Measurements from ENCODE around the gene KRT6A. TPM values are rescaled to one million over a fixed set of nuclear protein-coding genes. Genes with fewer than 3 reads are reported as not detected.

Gene KRT6A
- total RNA-seq, 4 donors from 2014 or later: 1,263 to 22,053 (median 17,717) TPM

- H3K27ac ChIP-seq: peak overlapping the region; percentile 85 to 94 (median 90)
- peaks cover 0 to 40% (median 0%) of the 10 kb centered on the region in 3 donors for H3K4me1 ChIP-seq
- DNase-seq: no peak
- peak overlapping the region in 3 of 4 donors; percentile 51 to 66 (median 52) for H3K4me3 ChIP-seq
- peaks cover 0 to 5% (median 5%) of the 10 kb centered on the region in 3 donors for H3K9me3 ChIP-seq
- H3K27me3 ChIP-seq: peaks cover 0 to 6% (median 0%) of the 10 kb centered on the region in 4 donors
- intact Hi-C loops (cut with DNase I): loop anchor here (10.0 kb wide), 2 partner anchors 140 to 360 kb away; no protein-coding TSS in a partner anchor
- peaks cover 0 to 35% (median 13%) of the 10 kb centered on the region in 3 donors for H3K36me3 ChIP-seq
- 36 to 60% methylated on average over 1 of the region's 1 CpG for WGBS, 2 donors
- no peak for TF ChIP-seq POLR2A (IDR thresholded peaks at IDR 0.05)
- no peak for TF ChIP-seq CTCF (IDR thresholded peaks at IDR 0.05)
Measured at GRCh38 chr12:52515319-52515646, 22.2 kb upstream of the KRT6A start.

- WGBS, 2 donors: 39 to 66% methylated on average over 4 of the region's 14 CpGs
- no peak for DNase-seq
- H3K4me3 ChIP-seq: peak overlapping the region in 2 of 4 donors; percentile 2 to 66
- H3K4me1 ChIP-seq: peaks cover 0 to 34% (median 0%) of the 10 kb centered on the region in 3 donors
- peaks cover 0 to 9% (median 5%) of the 10 kb centered on the region in 3 donors for H3K9me3 ChIP-seq
- H3K27ac ChIP-seq: peak overlapping the region; percentile 85 to 94 (median 90)
- H3K36me3 ChIP-seq: peaks cover 0 to 35% (median 13%) of the 10 kb centered on the region in 3 donors
- intact Hi-C loops (cut with DNase I): loop anchor here (10.0 kb wide), 2 partner anchors 140 to 360 kb away; no protein-coding TSS in a partner anchor
- H3K27me3 ChIP-seq: peaks cover 0 to 8% (median 0%) of the 10 kb centered on the region in 4 donors
- TF ChIP-seq POLR2A (IDR thresholded peaks at IDR 0.05): no peak
- no peak for TF ChIP-seq CTCF (IDR thresholded peaks at IDR 0.05)
Measured at GRCh38 chr12:52514471-52515318, 21.6 kb upstream of the KRT6A start.

GRCh38 chr12:52513736-52514135 is 20.7 kb upstream of the KRT6A start:
- peak overlapping the region in 3 of 4 donors; percentile 85 to 92 (median 89) for H3K27ac ChIP-seq
- H3K27me3 ChIP-seq: peaks cover 0 to 11% (median 0%) of the 10 kb centered on the region in 4 donors
- peaks cover 0 to 35% (median 13%) of the 10 kb centered on the region in 3 donors for H3K36me3 ChIP-seq
- intact Hi-C loops (cut with DNase I): loop anchor here (10.0 kb wide), 2 partner anchors 139 to 359 kb away; no protein-coding TSS in a partner anchor
- no peak overlapping the region for H3K4me3 ChIP-seq
- DNase-seq: no peak
- WGBS, 2 donors: 34 to 40% methylated on average over 6 of the region's 6 CpGs
- no peak for TF ChIP-seq POLR2A (IDR thresholded peaks at IDR 0.05)
- TF ChIP-seq CTCF (IDR thresholded peaks at IDR 0.05): no peak
- H3K4me1 ChIP-seq: peaks cover 0 to 30% (median 0%) of the 10 kb centered on the region in 3 donors
- peaks cover 0 to 9% (median 5%) of the 10 kb centered on the region in 3 donors for H3K9me3 ChIP-seq

- peaks cover 0 to 11% (median 0%) of the 10 kb centered on the region in 4 donors for H3K27me3 ChIP-seq
- intact Hi-C loops (cut with DNase I): no loop called here
- H3K4me1 ChIP-seq: peaks cover 0 to 4% (median 0%) of the 10 kb centered on the region in 3 donors
- TF ChIP-seq POLR2A (IDR thresholded peaks at IDR 0.05): no peak
- TF ChIP-seq CTCF (IDR thresholded peaks at IDR 0.05): no peak
- no peak for DNase-seq
- peaks cover 0 to 9% (median 5%) of the 10 kb centered on the region in 3 donors for H3K9me3 ChIP-seq
- no peak overlapping the region for H3K4me3 ChIP-seq
- no peaks in the 10 kb centered on the region for H3K36me3 ChIP-seq
- no peak overlapping the region for H3K27ac ChIP-seq
- WGBS, 2 donors: 70 to 71% methylated on average over 4 to 5 of the region's 5 CpGs
Measured at GRCh38 chr12:52508211-52508610, 15.2 kb upstream of the KRT6A start.

Measured in esophagus squamous epithelium (tissue), 5 donors.